Ishikawa (cell line): ENCODE results near the gene SLCO2A1.

Source experiments
- CEBPB ChIP-seq: IDR thresholded peaks from 2 replicates; pipeline ENCODE4 v1.6.1; 2012
- CREB1 ChIP-seq: IDR thresholded peaks from 2 replicates; pipeline ENCODE4 v1.6.1; 2012; ENCODE audit warnings: low read depth
- EGR1 ChIP-seq: IDR thresholded peaks from 2 replicates; pipeline ENCODE4 v1.6.1; 2012
- EP300 ChIP-seq: IDR thresholded peaks from 2 replicates; pipeline ENCODE4 v1.6.1; 2012; ENCODE audit warnings: borderline replicate concordance
- FOXM1 ChIP-seq: IDR thresholded peaks from 2 replicates; pipeline ENCODE4 v1.6.1; 2012; ENCODE audit warnings: low read depth, borderline replicate concordance
- NFIC ChIP-seq: IDR thresholded peaks from 2 replicates; pipeline ENCODE4 v1.6.1; 2012
- RAD21 ChIP-seq: IDR thresholded peaks from 2 replicates; pipeline ENCODE4 v1.6.1; 2012; ENCODE audit warnings: low read depth
- TAF1 ChIP-seq: IDR thresholded peaks from 2 replicates; pipeline ENCODE4 v1.6.1; 2012; ENCODE audit warnings: low read depth, mild to moderate bottlenecking
- TCF12 ChIP-seq: IDR thresholded peaks from 2 replicates; pipeline ENCODE4 v1.6.1; 2012; ENCODE audit warnings: low read depth
- TEAD4 ChIP-seq: IDR thresholded peaks from 2 replicates; pipeline ENCODE4 v1.6.1; 2012
- YY1 ChIP-seq: IDR thresholded peaks from 2 replicates; pipeline ENCODE4 v1.6.1; 2012; ENCODE audit warnings: low read depth
- ZBTB7A ChIP-seq: IDR thresholded peaks from 2 replicates; pipeline ENCODE4 v1.6.1; 2012; ENCODE audit warnings: low read depth
- TF ChIP-seq, protein P1 (sequence below): IDR thresholded peaks from 2 replicates; pipeline ENCODE4 v1.6.1; 2012
- TF ChIP-seq, protein P2 (sequence below): IDR thresholded peaks from 2 replicates; pipeline ENCODE4 v1.6.1; 2012; ENCODE audit warnings: low read depth, mild to moderate bottlenecking
- TF ChIP-seq, protein P3 (sequence below): IDR thresholded peaks from 2 replicates; pipeline ENCODE4 v1.6.1; 2012

The SLCO2A1 gene

DNA sequence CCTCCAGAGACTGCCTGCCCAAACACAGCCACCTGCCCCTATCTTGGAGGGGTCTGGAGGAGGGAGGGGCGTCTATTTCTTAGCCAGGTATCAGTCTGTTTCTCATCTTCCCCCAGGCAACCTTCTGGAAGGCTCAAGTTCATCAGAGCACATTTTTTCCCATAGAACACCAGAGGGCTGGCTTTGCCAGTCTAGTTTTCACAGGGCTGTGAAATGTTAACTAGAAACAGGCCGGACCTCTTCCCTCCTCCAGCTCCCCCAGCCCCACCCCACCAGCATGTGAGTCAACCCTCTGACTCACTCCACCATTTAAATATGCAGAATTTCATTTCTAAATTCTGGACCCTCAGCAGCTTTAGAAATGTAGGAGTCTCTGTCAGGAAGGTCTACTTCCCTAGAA lies 66.9 kb downstream of the SLCO2A1 start:
- TF ChIP-seq, protein P1, sequence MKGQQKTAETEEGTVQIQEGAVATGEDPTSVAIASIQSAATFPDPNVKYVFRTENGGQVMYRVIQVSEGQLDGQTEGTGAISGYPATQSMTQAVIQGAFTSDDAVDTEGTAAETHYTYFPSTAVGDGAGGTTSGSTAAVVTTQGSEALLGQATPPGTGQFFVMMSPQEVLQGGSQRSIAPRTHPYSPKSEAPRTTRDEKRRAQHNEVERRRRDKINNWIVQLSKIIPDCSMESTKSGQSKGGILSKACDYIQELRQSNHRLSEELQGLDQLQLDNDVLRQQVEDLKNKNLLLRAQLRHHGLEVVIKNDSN, result peak; percentile 24
- TF ChIP-seq NFIC, result no peak

DNA sequence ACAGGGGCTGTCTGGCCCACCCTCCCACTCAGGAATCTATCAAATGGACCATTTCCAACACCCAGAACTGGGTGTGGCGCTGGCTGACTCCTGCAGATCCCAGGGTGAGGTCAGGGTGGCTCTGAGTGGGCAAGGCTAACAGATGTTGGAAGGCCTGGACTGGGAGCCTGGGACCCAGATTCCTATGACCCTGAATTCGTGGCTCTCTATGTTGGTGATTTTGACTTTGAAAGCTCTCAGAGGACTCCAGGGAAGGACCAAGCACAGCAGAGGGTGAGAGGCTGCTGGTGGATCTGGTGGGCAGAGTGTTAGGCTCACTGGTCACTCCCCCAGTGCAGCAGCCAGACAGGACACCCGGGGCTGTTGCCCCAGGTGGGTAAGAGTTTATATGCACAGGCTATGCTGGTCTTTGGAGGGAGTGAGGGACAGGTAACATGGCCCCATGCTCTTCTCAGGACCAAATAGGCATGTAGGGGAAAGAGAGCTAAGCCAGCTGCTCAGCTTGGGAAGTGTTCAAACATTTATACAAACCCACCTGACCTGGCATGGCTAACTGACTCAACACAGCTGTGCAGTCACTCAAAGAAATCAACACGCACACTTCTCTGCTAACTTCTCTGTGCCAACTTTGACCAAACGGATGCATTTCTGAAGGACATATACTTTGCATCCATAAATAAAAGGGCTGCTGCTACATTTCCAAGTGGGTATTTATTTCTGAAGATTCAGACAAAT lies 71.5 kb downstream of the SLCO2A1 start:
- no peak for TF ChIP-seq TEAD4
- no peak for TF ChIP-seq CREB1
- TF ChIP-seq, protein P2, sequence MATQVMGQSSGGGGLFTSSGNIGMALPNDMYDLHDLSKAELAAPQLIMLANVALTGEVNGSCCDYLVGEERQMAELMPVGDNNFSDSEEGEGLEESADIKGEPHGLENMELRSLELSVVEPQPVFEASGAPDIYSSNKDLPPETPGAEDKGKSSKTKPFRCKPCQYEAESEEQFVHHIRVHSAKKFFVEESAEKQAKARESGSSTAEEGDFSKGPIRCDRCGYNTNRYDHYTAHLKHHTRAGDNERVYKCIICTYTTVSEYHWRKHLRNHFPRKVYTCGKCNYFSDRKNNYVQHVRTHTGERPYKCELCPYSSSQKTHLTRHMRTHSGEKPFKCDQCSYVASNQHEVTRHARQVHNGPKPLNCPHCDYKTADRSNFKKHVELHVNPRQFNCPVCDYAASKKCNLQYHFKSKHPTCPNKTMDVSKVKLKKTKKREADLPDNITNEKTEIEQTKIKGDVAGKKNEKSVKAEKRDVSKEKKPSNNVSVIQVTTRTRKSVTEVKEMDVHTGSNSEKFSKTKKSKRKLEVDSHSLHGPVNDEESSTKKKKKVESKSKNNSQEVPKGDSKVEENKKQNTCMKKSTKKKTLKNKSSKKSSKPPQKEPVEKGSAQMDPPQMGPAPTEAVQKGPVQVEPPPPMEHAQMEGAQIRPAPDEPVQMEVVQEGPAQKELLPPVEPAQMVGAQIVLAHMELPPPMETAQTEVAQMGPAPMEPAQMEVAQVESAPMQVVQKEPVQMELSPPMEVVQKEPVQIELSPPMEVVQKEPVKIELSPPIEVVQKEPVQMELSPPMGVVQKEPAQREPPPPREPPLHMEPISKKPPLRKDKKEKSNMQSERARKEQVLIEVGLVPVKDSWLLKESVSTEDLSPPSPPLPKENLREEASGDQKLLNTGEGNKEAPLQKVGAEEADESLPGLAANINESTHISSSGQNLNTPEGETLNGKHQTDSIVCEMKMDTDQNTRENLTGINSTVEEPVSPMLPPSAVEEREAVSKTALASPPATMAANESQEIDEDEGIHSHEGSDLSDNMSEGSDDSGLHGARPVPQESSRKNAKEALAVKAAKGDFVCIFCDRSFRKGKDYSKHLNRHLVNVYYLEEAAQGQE, result no peak
- TF ChIP-seq TAF1, result no peak
- no peak for TF ChIP-seq NFIC
- no peak for TF ChIP-seq RAD21
- no peak for TF ChIP-seq CEBPB
- TF ChIP-seq, protein P3, sequence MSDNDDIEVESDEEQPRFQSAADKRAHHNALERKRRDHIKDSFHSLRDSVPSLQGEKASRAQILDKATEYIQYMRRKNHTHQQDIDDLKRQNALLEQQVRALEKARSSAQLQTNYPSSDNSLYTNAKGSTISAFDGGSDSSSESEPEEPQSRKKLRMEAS, result no peak
- TF ChIP-seq TCF12, result no peak
- TF ChIP-seq, protein P1, result no peak
- no peak for TF ChIP-seq EGR1
- TF ChIP-seq ZBTB7A, result no peak
- TF ChIP-seq FOXM1, result no peak

DNA sequence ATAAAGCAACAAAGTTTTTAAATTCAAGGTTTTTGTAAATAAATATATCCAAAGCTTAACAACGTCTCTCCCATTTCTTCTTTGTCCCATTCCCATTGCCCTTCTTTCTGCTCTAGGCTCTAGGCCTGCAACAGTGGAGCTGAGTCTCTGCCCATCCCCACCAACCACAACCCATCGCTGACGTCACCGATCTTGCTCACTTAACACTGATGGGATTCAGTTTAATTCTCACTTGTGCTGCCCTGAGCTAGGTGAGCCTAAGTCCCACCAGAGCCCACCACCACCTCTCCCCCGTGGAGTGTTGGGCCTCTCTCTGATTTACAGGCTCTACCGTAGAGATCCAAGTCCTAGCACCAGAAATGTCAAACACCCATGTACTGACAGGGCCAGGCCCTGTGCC lies 72.7 kb downstream of the SLCO2A1 start:
- TF ChIP-seq TEAD4, result no peak
- TF ChIP-seq CEBPB, result no peak
- TF ChIP-seq, protein P2, result no peak
- TF ChIP-seq, protein P3, result no peak
- TF ChIP-seq NFIC, result no peak
- TF ChIP-seq RAD21, result no peak
- no peak for TF ChIP-seq CREB1
- no peak for TF ChIP-seq YY1
- no peak for TF ChIP-seq EP300
- TF ChIP-seq TCF12, result no peak
- TF ChIP-seq, protein P1, result no peak
- TF ChIP-seq FOXM1, result no peak
- TF ChIP-seq ZBTB7A, result no peak
- no peak for TF ChIP-seq TAF1
- no peak for TF ChIP-seq EGR1

DNA sequence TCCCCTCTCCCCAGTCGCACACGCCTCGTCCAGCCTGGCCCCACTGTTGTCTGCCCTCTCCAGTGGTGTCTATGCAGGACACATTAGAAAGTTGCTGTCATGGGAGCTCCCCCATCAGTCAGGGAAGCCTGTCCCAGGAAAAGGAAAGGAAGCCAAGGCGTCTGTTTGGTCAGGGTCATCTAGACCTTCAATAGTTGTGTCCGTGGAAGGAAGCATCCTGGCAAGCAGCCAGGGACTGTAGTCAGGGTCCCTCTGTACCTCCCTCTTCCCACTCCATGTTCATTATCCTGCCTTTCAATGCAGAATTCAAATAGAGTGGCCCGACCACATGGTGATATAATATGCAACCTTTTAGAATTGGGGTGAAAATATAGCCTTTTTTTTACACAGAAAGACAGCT lies 73.4 kb downstream of the SLCO2A1 start:
- TF ChIP-seq ZBTB7A, result no peak
- no peak for TF ChIP-seq RAD21
- TF ChIP-seq FOXM1, result no peak
- TF ChIP-seq TEAD4, result no peak
- no peak for TF ChIP-seq CREB1
- no peak for TF ChIP-seq YY1
- TF ChIP-seq, protein P2, result no peak
- TF ChIP-seq, protein P3, result no peak
- TF ChIP-seq, protein P1, result no peak
- TF ChIP-seq NFIC, result no peak
- no peak for TF ChIP-seq EGR1
